ENCODE measurements around the gene PGAP1.

GRCh38 chr2:196891136-196891535 lies 35.4 kb downstream of the PGAP1 start:
- TF ChIP-seq POLR2A (IDR thresholded peaks at IDR 0.05), result no peak
- TF ChIP-seq, protein P1, sequence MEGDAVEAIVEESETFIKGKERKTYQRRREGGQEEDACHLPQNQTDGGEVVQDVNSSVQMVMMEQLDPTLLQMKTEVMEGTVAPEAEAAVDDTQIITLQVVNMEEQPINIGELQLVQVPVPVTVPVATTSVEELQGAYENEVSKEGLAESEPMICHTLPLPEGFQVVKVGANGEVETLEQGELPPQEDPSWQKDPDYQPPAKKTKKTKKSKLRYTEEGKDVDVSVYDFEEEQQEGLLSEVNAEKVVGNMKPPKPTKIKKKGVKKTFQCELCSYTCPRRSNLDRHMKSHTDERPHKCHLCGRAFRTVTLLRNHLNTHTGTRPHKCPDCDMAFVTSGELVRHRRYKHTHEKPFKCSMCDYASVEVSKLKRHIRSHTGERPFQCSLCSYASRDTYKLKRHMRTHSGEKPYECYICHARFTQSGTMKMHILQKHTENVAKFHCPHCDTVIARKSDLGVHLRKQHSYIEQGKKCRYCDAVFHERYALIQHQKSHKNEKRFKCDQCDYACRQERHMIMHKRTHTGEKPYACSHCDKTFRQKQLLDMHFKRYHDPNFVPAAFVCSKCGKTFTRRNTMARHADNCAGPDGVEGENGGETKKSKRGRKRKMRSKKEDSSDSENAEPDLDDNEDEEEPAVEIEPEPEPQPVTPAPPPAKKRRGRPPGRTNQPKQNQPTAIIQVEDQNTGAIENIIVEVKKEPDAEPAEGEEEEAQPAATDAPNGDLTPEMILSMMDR (IDR thresholded peaks at IDR 0.05), result no peak

Measured in tibial nerve (tissue), 3 donors.